ENCODE results near the gene SLC36A2. TPM values are rescaled to one million over a fixed set of nuclear protein-coding genes. Genes with fewer than 3 reads are reported as not detected.

The SLC36A2 gene
- total RNA-seq, 2 donors from 2014 or later = not detected

DNA sequence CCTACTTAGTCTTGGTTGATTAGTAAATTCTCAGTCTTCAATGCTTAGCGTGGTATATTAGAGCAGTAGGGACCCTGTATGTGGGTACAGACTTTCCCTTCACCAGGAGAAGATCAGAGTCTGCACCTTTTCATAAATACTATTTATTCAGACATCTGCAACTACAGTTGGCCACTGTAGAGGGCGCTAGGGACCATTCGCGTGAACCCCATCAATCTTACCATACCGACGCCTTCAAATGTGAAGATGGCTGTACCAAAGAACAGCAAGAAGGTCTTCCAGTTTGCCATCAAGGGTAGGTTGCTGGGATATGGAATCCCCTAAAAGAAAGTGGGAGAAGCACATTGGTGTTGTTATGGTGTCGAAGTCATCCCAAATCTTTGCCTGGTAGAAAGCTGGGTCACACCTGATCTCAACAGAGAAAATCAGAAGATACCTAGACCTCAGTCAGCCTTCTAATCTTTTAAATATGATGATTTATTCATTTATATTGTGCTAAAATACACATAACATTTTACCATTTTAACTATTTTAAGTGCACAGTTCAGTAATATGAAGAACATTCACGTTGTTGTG is 62.9 kb downstream of the SLC36A2 start:
- Histone ChIP-seq H3K4me1 (no peaks in the 10 kb centered on the region), H3K27ac (no peak overlapping the region), H3K9me3 (no peaks in the 10 kb centered on the region), H3K27me3 (no peaks in the 10 kb centered on the region), H3K4me3 (no peak overlapping the region), H3K36me3 (no peaks in the 10 kb centered on the region), H3K9ac (ENCODE audit: low read depth in 2 of 2, low read length in 2 of 2) (no peak overlapping the region)
- DNase-seq = no peak
- intact Hi-C loops (cut with DNase I) = no loop called here
- TF ChIP-seq, protein P1, sequence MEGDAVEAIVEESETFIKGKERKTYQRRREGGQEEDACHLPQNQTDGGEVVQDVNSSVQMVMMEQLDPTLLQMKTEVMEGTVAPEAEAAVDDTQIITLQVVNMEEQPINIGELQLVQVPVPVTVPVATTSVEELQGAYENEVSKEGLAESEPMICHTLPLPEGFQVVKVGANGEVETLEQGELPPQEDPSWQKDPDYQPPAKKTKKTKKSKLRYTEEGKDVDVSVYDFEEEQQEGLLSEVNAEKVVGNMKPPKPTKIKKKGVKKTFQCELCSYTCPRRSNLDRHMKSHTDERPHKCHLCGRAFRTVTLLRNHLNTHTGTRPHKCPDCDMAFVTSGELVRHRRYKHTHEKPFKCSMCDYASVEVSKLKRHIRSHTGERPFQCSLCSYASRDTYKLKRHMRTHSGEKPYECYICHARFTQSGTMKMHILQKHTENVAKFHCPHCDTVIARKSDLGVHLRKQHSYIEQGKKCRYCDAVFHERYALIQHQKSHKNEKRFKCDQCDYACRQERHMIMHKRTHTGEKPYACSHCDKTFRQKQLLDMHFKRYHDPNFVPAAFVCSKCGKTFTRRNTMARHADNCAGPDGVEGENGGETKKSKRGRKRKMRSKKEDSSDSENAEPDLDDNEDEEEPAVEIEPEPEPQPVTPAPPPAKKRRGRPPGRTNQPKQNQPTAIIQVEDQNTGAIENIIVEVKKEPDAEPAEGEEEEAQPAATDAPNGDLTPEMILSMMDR (IDR thresholded peaks at IDR 0.05) = no peak

DNA sequence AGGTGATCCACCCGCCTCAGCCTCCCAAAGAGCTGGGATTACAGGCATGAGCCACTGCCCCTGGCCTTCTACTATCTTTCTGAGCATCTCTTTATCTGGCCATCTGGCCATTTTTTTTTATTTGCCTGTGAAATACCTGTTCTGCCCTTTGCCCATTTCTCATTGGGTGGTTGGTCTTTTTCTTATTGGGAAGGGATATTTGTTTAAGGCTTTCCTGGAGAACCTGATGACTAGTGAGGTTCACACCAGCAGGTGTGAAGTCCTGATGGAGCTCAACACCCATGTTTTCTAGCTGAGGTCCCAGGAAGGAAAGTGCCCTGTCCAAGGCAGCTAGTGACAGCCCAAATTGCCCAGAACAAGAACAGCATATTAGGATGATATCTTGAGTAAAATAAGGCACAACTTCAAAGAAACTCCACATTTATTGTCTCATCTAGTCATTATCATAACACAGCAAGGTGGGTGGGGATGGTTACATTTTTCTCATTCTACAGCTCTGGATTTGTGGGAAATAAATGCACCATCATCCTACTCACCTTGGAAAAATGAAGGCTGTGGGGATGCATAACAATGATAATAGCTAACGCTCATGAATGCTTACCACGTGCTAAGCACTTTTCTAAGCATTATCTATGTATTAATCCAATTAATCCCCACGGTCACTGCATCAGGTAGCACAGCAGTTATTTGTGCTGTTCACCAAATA is 64.1 kb downstream of the SLC36A2 start:
- Histone ChIP-seq H3K9me3 (no peaks in the 10 kb centered on the region), H3K4me1 (no peaks in the 10 kb centered on the region), H3K4me3 (no peak overlapping the region), H3K9ac (ENCODE audit: low read depth in 2 of 2, low read length in 2 of 2) (no peak overlapping the region), H3K27ac (no peak overlapping the region), H3K27me3 (no peaks in the 10 kb centered on the region), H3K36me3 (no peaks in the 10 kb centered on the region)
- TF ChIP-seq, protein P1 (IDR thresholded peaks at IDR 0.05) = no peak
- intact Hi-C loops (cut with DNase I) = no loop called here
- DNase-seq = no peak

DNA sequence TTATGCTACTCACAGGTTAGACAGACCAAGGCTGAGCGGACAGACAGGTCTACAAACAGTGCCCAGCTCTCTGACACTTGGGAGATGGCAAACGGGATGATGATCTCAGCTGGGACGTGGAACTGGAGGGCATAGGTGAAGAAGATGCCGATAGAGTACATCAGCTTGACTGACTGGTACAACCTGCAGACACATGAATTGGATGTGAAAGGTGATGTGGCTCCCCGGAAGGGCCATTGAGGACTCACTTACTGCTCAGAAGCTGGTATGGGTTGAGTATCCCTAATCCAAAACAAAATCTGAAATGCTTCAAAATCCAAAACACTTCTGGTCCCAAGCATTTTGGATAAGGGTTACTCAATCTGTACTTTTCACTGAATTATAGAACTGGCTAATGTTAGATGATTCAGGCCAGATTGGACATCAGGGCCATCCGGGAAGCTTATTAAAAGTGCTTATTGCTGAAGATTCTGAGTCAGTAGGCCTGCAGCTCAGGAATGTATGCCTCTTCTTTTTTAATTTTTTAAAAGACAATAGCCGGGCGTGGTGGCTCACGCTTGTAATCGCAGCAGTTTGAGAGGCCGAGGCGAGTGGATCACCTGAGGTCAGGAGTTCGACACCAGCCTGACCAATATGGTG is 66.2 kb downstream of the SLC36A2 start:
- H3K4me1 ChIP-seq = no peaks in the 10 kb centered on the region
- no peak overlapping the region for H3K9ac ChIP-seq (ENCODE audit: low read depth in 2 of 2, low read length in 2 of 2)
- intact Hi-C loops (cut with DNase I) = no loop called here
- DNase-seq = no peak
- TF ChIP-seq, protein P1 (IDR thresholded peaks at IDR 0.05) = no peak
- no peak overlapping the region for H3K27ac ChIP-seq
- no peak overlapping the region for H3K4me3 ChIP-seq
- no peaks in the 10 kb centered on the region for H3K27me3 ChIP-seq
- no peaks in the 10 kb centered on the region for H3K36me3 ChIP-seq
- no peaks in the 10 kb centered on the region for H3K9me3 ChIP-seq

DNA sequence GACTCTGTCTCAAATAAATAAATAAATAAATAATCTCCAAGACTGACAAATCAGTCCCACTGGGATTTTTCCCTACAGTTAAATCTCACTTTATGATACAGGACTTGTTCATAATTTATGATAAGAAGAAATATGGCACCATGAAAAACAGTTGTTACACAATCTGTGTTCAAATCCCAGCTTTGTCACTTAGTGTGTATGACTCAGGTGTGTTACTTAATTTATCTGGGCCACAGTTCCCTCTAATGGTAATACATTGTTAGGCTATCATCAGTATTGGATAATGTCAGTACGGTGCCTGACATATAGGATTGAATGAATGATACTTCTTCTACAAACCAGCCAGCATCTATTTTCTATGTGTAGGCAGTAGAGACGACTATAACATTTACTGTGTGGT is 66.9 kb downstream of the SLC36A2 start:
- H3K4me1 ChIP-seq = no peaks in the 10 kb centered on the region

DNA sequence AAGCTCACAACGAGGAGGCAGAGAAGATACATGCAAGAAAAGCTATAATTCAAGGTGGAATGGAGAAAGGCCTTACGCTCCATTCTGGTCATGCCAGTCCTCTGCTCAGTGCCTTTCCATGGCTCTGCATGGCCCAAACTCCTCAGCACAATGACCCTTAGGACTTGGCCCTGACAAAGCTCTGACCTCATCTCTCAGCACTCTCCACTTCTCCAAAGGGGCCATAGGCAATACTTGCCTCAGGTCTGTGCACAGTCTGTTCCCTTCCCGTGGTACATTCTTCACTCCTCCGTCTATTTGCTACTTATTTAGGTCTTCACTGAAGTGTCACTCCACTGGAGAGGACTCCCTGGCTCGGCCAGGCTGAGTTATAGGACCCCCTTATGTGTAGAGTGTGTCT is 68.5 kb downstream of the SLC36A2 start:
- intact Hi-C loops (cut with DNase I) = no loop called here
- Histone ChIP-seq H3K4me3 (no peak overlapping the region), H3K27me3 (no peaks in the 10 kb centered on the region), H3K36me3 (no peaks in the 10 kb centered on the region), H3K4me1 (no peaks in the 10 kb centered on the region), H3K27ac (no peak overlapping the region), H3K9me3 (no peaks in the 10 kb centered on the region), H3K9ac (ENCODE audit: low read depth in 2 of 2, low read length in 2 of 2) (no peak overlapping the region)
- TF ChIP-seq, protein P1 (IDR thresholded peaks at IDR 0.05) = no peak
- no peak for DNase-seq

More for the DNA sequence above, 66.9 kb downstream of the SLC36A2 start:
- no peaks in the 10 kb centered on the region for H3K9me3 ChIP-seq
- no peak overlapping the region for H3K9ac ChIP-seq (ENCODE audit: low read depth in 2 of 2, low read length in 2 of 2)
- no peak for DNase-seq
- H3K36me3 ChIP-seq = no peaks in the 10 kb centered on the region
- intact Hi-C loops (cut with DNase I) = no loop called here
- no peak overlapping the region for H3K4me3 ChIP-seq
- H3K27me3 ChIP-seq = no peaks in the 10 kb centered on the region
- H3K27ac ChIP-seq = no peak overlapping the region
- TF ChIP-seq, protein P1 (IDR thresholded peaks at IDR 0.05) = no peak
